ENCODE data around the gene LTB. TPM values are rescaled to one million over a fixed set of nuclear protein-coding genes. Genes with fewer than 3 reads are reported as not detected.

Gene LTB
- polyA plus RNA-seq, 4 donors, result 4.0 to 19.7 (median 8.0) TPM

DNA sequence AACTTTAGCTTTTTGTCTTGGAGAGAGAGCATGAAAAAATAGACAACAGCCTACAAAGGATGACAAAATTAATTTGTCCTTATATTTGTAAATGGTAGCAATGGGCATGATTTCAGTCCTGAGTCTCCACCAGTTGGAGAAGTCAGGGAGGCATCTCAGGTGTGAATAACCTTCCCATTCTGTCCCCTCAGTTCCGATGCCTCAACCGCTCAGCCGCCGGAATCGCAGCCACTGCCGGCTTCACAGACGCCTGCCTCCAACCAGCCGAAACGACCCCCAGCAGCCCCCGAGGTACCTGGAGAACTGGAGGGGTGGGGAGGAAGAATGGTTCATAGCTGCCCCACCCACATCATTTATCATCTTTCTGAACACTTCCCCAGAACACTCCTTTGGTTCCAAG is 41.8 kb upstream of the LTB start:
- 83 to 91% (median 84%) methylated on average over 10 of the region's 10 CpGs for WGBS, 3 donors
- FAIRE-seq (no peak), DNase-seq (peak in 1 of 2 donors; percentile 43)
- H3K4me3 ChIP-seq (ENCODE audit: low read depth in 1 of 3, low read length in 3 of 3), result no peak overlapping the region
- no peaks in the 10 kb centered on the region for H3K27me3 ChIP-seq (ENCODE audit: control insufficient read depth in 3 of 3, insufficient read depth in 3 of 3, low read length in 3 of 3)
- no peak overlapping the region for H3K27ac ChIP-seq (ENCODE audit: low read depth in 1 of 3, low read length in 2 of 3)
- H3K9me3 ChIP-seq (ENCODE audit: control insufficient read depth in 2 of 2, insufficient read depth in 1 of 2, low read depth in 1 of 2, low read length in 1 of 2), result no peaks in the 10 kb centered on the region
- H3K4me1 ChIP-seq (ENCODE audit: control insufficient read depth in 3 of 3, insufficient read depth in 2 of 3, low read depth in 1 of 3, low read length in 2 of 3), result peaks cover 0 to 10% (median 0%) of the 10 kb centered on the region in 3 donors
- peaks cover 25 to 66% (median 35%) of the 10 kb centered on the region in 3 donors for H3K36me3 ChIP-seq (ENCODE audit: control insufficient read depth in 3 of 3, insufficient read depth in 2 of 3, low read depth in 1 of 3, low read length in 3 of 3)

DNA sequence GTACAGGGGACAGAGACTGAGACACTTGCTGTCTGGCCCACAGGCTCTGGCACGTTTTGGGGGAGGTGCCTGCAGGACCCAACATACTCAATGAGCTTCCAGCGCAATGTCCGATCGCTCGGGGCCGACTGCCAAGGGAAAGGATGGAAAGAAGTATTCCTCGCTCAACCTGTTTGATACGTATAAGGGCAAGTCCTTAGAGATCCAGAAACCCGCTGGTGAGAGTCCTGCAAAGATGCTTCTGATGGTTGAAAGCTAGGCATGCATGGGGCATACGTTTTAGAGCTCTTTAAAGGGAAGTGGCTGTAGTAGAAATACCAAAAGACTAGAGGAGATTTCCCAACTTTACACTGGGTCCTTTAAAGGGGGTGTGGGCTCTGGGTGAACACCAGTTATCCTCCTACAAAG is 40.5 kb upstream of the LTB start:
- WGBS, 3 donors, result 56 to 69% (median 60%) methylated on average over 10 of the region's 10 CpGs
- no peak overlapping the region for H3K4me3 ChIP-seq (ENCODE audit: low read depth in 1 of 3, low read length in 3 of 3)
- H3K9me3 ChIP-seq (ENCODE audit: control insufficient read depth in 2 of 2, insufficient read depth in 1 of 2, low read depth in 1 of 2, low read length in 1 of 2), result no peaks in the 10 kb centered on the region
- FAIRE-seq (no peak), DNase-seq (no peak)
- H3K27me3 ChIP-seq (ENCODE audit: control insufficient read depth in 3 of 3, insufficient read depth in 3 of 3, low read length in 3 of 3), result no peaks in the 10 kb centered on the region
- peaks cover 19 to 54% (median 23%) of the 10 kb centered on the region in 3 donors for H3K36me3 ChIP-seq (ENCODE audit: control insufficient read depth in 3 of 3, insufficient read depth in 2 of 3, low read depth in 1 of 3, low read length in 3 of 3)
- peaks cover 0 to 10% (median 0%) of the 10 kb centered on the region in 3 donors for H3K4me1 ChIP-seq (ENCODE audit: control insufficient read depth in 3 of 3, insufficient read depth in 2 of 3, low read depth in 1 of 3, low read length in 2 of 3)
- H3K27ac ChIP-seq (ENCODE audit: low read depth in 1 of 3, low read length in 2 of 3), result no peak overlapping the region

DNA sequence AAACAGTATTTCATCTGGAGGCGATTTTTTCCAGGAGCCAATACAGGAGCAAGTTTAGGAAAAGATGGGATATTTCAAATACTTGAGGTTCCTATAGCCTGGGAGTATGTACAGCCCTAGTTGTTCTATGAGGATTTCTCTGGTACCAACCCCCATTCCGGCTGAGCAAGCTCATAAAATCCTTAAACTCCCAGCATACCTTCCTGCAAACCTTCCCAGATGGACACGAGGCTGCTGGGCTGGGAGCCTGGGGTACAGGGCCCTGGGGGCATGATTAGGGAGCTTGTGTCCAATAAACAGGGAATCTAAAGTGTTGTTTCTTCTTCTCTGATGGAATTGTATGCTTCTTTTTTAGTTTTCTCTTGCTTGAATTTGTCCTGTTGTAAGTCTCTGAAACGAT is 39.8 kb upstream of the LTB start:
- Histone ChIP-seq H3K4me1 (ENCODE audit: control insufficient read depth in 3 of 3, insufficient read depth in 2 of 3, low read depth in 1 of 3, low read length in 2 of 3) (peaks cover 0 to 10% (median 0%) of the 10 kb centered on the region in 3 donors), H3K27ac (ENCODE audit: low read depth in 1 of 3, low read length in 2 of 3) (peak overlapping the region in 1 of 3 donors; percentile 100), H3K9me3 (ENCODE audit: control insufficient read depth in 2 of 2, insufficient read depth in 1 of 2, low read depth in 1 of 2, low read length in 1 of 2) (no peaks in the 10 kb centered on the region), H3K4me3 (ENCODE audit: low read depth in 1 of 3, low read length in 3 of 3) (peak overlapping the region in 2 of 3 donors; percentile 10 to 92), H3K27me3 (ENCODE audit: control insufficient read depth in 3 of 3, insufficient read depth in 3 of 3, low read length in 3 of 3) (no peaks in the 10 kb centered on the region), H3K36me3 (ENCODE audit: control insufficient read depth in 3 of 3, insufficient read depth in 2 of 3, low read depth in 1 of 3, low read length in 3 of 3) (peaks cover 12 to 47% (median 16%) of the 10 kb centered on the region in 3 donors)
- DNase-seq, result peak; percentile 21 to 43
- WGBS, 3 donors, result 13 to 31% (median 22%) methylated on average over 4 of the region's 4 CpGs
- FAIRE-seq, result no peak

DNA sequence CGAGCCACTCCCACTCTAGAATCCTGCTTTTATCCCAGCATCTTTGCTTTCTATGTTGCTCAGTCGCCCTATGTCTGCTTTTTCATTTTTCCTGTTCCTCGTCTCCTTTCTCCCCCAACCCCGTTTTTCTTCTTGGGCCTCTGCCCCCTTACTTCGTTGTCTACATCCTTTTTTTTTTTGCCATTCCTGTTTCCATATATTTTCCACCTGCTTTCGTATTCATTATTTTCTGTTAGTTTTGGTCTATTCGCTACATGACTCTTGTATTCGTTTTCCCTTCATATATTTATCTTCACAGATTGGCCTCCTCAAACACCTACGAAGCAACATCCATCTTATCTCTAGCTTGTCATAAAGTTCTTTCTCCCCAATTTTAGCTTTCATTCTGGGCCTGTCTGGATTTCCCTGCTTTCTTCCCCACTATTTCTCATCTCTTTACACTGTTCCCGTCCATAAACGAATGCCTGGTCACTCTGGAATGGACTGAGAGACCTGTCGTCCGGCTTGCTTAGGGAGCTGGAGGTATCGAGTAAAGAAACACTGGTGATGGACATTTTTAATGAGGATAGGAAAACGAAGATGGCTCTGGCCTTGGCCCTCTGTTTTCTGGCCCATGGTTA is 39.2 kb upstream of the LTB start:
- no peaks in the 10 kb centered on the region for H3K27me3 ChIP-seq (ENCODE audit: control insufficient read depth in 3 of 3, insufficient read depth in 3 of 3, low read length in 3 of 3)
- peak; percentile 10 to 36 for DNase-seq
- peaks cover 7 to 42% (median 13%) of the 10 kb centered on the region in 3 donors for H3K36me3 ChIP-seq (ENCODE audit: control insufficient read depth in 3 of 3, insufficient read depth in 2 of 3, low read depth in 1 of 3, low read length in 3 of 3)
- peak overlapping the region; percentile 86 to 100 (median 95) for H3K27ac ChIP-seq (ENCODE audit: low read depth in 1 of 3, low read length in 2 of 3)
- no peak for FAIRE-seq
- 5 to 9% (median 7%) methylated on average over 15 of the region's 15 CpGs for WGBS, 3 donors
- no peaks in the 10 kb centered on the region for H3K9me3 ChIP-seq (ENCODE audit: control insufficient read depth in 2 of 2, insufficient read depth in 1 of 2, low read depth in 1 of 2, low read length in 1 of 2)
- H3K4me1 ChIP-seq (ENCODE audit: control insufficient read depth in 3 of 3, insufficient read depth in 2 of 3, low read depth in 1 of 3, low read length in 2 of 3), result peaks cover 0 to 10% (median 0%) of the 10 kb centered on the region in 3 donors
- peak overlapping the region; percentile 68 to 92 (median 81) for H3K4me3 ChIP-seq (ENCODE audit: low read depth in 1 of 3, low read length in 3 of 3)

DNA sequence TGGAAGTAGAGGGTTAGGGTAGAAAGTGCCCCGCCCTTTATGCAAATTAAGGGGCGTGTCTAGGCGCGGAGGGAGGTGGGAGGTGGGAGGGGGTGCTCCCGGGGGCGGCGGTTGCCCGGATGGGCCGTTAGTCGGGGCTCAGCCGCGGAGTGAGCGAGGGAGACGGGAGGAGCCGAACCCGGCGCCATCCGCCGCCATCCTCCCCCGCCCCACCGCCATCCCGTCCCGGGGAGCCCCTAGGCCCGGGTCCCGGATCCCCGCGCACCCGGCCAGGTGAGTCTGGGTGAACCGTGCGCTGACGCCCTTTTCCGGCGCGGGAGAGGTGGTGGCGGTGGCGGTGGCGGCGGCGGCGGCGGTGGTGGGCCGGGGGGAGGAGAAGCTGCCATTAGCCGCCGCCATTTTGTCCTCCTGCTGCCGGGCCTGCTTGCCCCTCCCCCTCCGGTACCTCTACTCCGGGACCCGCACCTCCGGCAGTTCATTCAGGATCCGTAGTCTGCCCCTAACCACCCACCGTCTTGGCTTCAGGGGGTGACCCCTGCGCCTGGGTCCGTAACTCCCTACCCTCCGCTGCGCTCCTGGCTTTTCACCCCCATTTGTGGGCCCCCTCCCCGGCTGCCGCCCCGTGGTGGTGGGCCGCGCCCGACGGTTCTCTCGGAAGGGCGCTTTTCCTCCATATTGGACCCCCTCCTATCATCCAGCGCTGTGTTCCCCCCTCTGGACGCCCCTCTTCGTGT is 38.5 kb upstream of the LTB start, which contains the start of gene PRRC2A:
Gene PRRC2A, plus strand, starts transcription at position 130 of the 734 bp plus-strand sequence. CDS start 2,075 bp downstream, outside the sequence.
- DNase-seq, result peak in 1 of 2 donors; percentile 66
- peaks cover 0 to 11% (median 0%) of the 10 kb centered on the region in 3 donors for H3K4me1 ChIP-seq (ENCODE audit: control insufficient read depth in 3 of 3, insufficient read depth in 2 of 3, low read depth in 1 of 3, low read length in 2 of 3)
- WGBS, 3 donors, result 1% methylated on average over 35 to 65 of the region's 67 CpGs
- H3K9me3 ChIP-seq (ENCODE audit: control insufficient read depth in 2 of 2, insufficient read depth in 1 of 2, low read depth in 1 of 2, low read length in 1 of 2), result no peaks in the 10 kb centered on the region
- peak within 1 kb of the TSS; percentile 68 to 92 (median 81) for H3K4me3 ChIP-seq (ENCODE audit: low read depth in 1 of 3, low read length in 3 of 3)
- FAIRE-seq, result no peak
- peaks cover 2 to 35% (median 8%) of the 10 kb centered on the region in 3 donors for H3K36me3 ChIP-seq (ENCODE audit: control insufficient read depth in 3 of 3, insufficient read depth in 2 of 3, low read depth in 1 of 3, low read length in 3 of 3)
- no peaks in the 10 kb centered on the region for H3K27me3 ChIP-seq (ENCODE audit: control insufficient read depth in 3 of 3, insufficient read depth in 3 of 3, low read length in 3 of 3)
- peak within 1 kb of the TSS; percentile 89 to 100 (median 100) for H3K27ac ChIP-seq (ENCODE audit: low read depth in 1 of 3, low read length in 2 of 3)

DNA sequence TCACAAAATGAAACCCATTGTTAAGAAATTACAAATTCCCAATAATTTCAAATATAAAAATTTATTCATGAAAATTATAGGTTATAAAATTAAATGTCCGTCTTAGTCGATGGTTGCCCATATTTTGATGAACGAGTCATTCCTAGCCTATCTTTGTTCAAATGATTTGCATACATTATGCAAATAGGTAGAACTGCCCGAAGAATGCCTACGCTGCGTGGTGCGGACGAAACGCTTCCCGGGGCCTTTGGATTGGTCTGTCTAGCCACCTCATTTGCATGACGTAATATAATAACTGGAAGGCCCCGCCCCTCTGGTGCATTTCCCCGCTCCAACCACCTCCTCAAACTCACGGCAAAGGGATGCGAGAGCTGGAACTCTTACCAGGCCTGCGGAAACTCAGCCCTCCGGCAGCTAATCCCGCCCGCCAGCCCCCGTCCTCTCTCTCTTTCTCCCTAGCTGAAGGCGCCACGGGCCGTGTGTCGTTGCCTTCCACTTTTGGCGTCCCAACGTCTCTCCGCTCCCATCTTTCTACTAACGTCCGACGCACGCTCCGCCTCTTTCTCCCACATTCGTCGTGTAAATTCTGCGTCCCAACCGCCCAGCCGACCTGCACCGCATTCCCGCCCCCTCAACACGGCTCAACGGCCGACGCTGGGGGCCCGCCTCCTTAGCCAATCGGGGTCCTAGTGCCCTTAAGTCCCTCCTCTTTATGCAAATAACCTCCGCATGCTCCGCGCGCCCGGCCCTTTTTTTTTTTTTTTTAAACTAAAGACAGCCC is 37.8 kb upstream of the LTB start:
- WGBS, 3 donors, result 0 to 1% (median 0%) methylated on average over 43 to 50 of the region's 50 CpGs
- no peaks in the 10 kb centered on the region for H3K9me3 ChIP-seq (ENCODE audit: control insufficient read depth in 2 of 2, insufficient read depth in 1 of 2, low read depth in 1 of 2, low read length in 1 of 2)
- H3K4me3 ChIP-seq (ENCODE audit: low read depth in 1 of 3, low read length in 3 of 3), result peak overlapping the region; percentile 48 to 92 (median 81)
- DNase-seq (peak; percentile 99), FAIRE-seq (peak; percentile 10)
- H3K4me1 ChIP-seq (ENCODE audit: control insufficient read depth in 3 of 3, insufficient read depth in 2 of 3, low read depth in 1 of 3, low read length in 2 of 3), result peaks cover 0 to 19% (median 2%) of the 10 kb centered on the region in 3 donors
- peaks cover 0 to 27% (median 1%) of the 10 kb centered on the region in 3 donors for H3K36me3 ChIP-seq (ENCODE audit: control insufficient read depth in 3 of 3, insufficient read depth in 2 of 3, low read depth in 1 of 3, low read length in 3 of 3)
- H3K27me3 ChIP-seq (ENCODE audit: control insufficient read depth in 3 of 3, insufficient read depth in 3 of 3, low read length in 3 of 3), result no peaks in the 10 kb centered on the region
- H3K27ac ChIP-seq (ENCODE audit: low read depth in 1 of 3, low read length in 2 of 3), result peak overlapping the region; percentile 89 to 100 (median 100)

DNA sequence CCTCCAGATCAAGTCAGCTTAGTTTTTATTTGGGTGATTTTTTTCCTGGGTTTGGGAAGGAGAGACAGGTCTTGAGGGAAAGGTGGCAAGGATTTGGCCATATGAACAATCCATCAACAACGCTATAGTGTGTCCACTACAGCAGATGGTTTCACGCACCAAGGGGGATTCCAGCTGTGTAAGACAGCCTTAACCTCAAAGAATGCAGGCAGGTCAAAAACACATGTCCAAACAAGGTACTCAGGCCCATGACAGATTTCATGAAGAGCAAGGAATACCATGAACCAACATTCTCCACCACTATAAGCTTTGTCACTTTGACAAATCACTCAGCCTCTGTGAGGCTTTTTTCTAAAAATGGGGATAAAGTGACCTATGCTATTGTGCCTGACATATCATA is 34.8 kb upstream of the LTB start:
- Histone ChIP-seq H3K36me3 (ENCODE audit: control insufficient read depth in 3 of 3, insufficient read depth in 2 of 3, low read depth in 1 of 3, low read length in 3 of 3) (peaks cover 0 to under 1% (median 0%) of the 10 kb centered on the region in 3 donors), H3K27ac (ENCODE audit: low read depth in 1 of 3, low read length in 2 of 3) (no peak overlapping the region), H3K4me3 (ENCODE audit: low read depth in 1 of 3, low read length in 3 of 3) (no peak overlapping the region), H3K4me1 (ENCODE audit: control insufficient read depth in 3 of 3, insufficient read depth in 2 of 3, low read depth in 1 of 3, low read length in 2 of 3) (peaks cover 0 to 25% (median 2%) of the 10 kb centered on the region in 3 donors), H3K9me3 (ENCODE audit: control insufficient read depth in 2 of 2, insufficient read depth in 1 of 2, low read depth in 1 of 2, low read length in 1 of 2) (no peaks in the 10 kb centered on the region), H3K27me3 (ENCODE audit: control insufficient read depth in 3 of 3, insufficient read depth in 3 of 3, low read length in 3 of 3) (no peaks in the 10 kb centered on the region)
- 85 to 95% (median 93%) methylated on average over 2 of the region's 2 CpGs for WGBS, 3 donors
- DNase-seq (no peak), FAIRE-seq (no peak)

DNA sequence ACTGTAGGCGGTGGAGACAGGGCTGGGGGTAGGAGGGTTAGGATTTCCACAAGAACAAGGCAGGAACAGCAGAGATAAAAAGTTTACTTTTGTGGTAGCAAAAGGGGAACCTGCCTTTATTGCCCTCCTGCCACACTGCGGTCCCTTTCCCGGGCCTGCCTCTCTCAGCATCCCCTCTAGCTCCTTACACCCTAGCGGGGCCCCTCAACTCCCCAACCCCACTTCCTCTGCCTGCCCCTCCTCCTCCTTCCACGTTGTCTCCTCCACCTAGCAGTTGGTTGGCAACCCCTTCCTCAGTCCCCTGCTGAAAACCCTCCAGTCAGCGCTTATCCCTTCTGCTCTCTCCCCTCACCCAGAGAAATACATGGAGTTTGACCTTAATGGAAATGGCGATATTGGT is 33.5 kb upstream of the LTB start:
- WGBS, 3 donors, result 51 to 72% (median 71%) methylated on average over 7 of the region's 7 CpGs
- DNase-seq (no peak), FAIRE-seq (no peak)
- H3K27me3 ChIP-seq (ENCODE audit: control insufficient read depth in 3 of 3, insufficient read depth in 3 of 3, low read length in 3 of 3), result no peaks in the 10 kb centered on the region
- no peaks in the 10 kb centered on the region for H3K9me3 ChIP-seq (ENCODE audit: control insufficient read depth in 2 of 2, insufficient read depth in 1 of 2, low read depth in 1 of 2, low read length in 1 of 2)
- no peaks in the 10 kb centered on the region for H3K36me3 ChIP-seq (ENCODE audit: control insufficient read depth in 3 of 3, insufficient read depth in 2 of 3, low read depth in 1 of 3, low read length in 3 of 3)
- peaks cover 0 to 20% (median 2%) of the 10 kb centered on the region in 3 donors for H3K4me1 ChIP-seq (ENCODE audit: control insufficient read depth in 3 of 3, insufficient read depth in 2 of 3, low read depth in 1 of 3, low read length in 2 of 3)
- H3K4me3 ChIP-seq (ENCODE audit: low read depth in 1 of 3, low read length in 3 of 3), result no peak overlapping the region
- no peak overlapping the region for H3K27ac ChIP-seq (ENCODE audit: low read depth in 1 of 3, low read length in 2 of 3)

All from small intestine (tissue), 7 donors.